Keratinocyte (primary cell): ENCODE measurements around the gene BAIAP3. TPM values are rescaled to one million over a fixed set of nuclear protein-coding genes. Genes with fewer than 3 reads are reported as not detected.

Experiments
- DNase-seq: peaks from one replicate; pipeline ENCODE4 v3.0.0-alpha.2; 2011; ENCODE audit warnings: low read depth, missing footprints, low spot score
- FAIRE-seq: peaks from 2 replicates; lab custom pipeline; 2011; peaks lifted over from hg19 to GRCh38; lab: Jason Lieb, UNC
- H2AFZ ChIP-seq: 2 replicates; pipeline ENCODE4 v1.6.0; 2012; ENCODE audit warnings: low read length, control low read depth, inconsistent platforms; ENCODE audit not compliant: control insufficient read depth
- H3K27ac ChIP-seq: 2 replicates; pipeline ENCODE4 v1.5.1; 2011; ENCODE audit warnings: low read length; ENCODE audit not compliant: control insufficient read depth, insufficient read depth
- H3K27me3 ChIP-seq: 3 replicates; pipeline ENCODE4 v1.6.0; 2011; ENCODE audit warnings: low read length; ENCODE audit not compliant: control insufficient read depth, insufficient read depth; ENCODE audit errors: extremely low read depth
- H3K36me3 ChIP-seq, 2 experiments: 2 replicates in 1 of 2; 3 replicates in 1 of 2; pipeline ENCODE4 v1.5.1; 2011; ENCODE audit warnings: low read length in 2 of 2, mild to moderate bottlenecking in 1 of 2; ENCODE audit not compliant: control insufficient read depth in 2 of 2, insufficient read depth in 2 of 2; ENCODE audit errors: extremely low read depth in 1 of 2
- H3K4me1 ChIP-seq: 3 replicates; pipeline ENCODE4 v1.5.1; 2011; ENCODE audit warnings: low read length; ENCODE audit not compliant: control insufficient read depth, insufficient read depth; ENCODE audit errors: extremely low read depth
- H3K4me2 ChIP-seq: 3 replicates; pipeline ENCODE4 v1.6.0; 2011; ENCODE audit warnings: low read depth, low read length; ENCODE audit not compliant: control insufficient read depth, insufficient read depth; ENCODE audit errors: extremely low read depth
- H3K4me3 ChIP-seq, 3 experiments: fragments of 200-600 bp in 1 of 3; sonication (generic) in 1 of 3; 2 replicates in 2 of 3; 3 replicates in 1 of 3; pipeline ENCODE4 v1.5.1; 2011 to 2016; ENCODE audit warnings: low read length in 3 of 3, mild to moderate bottlenecking in 3 of 3, control low read depth in 2 of 3, inconsistent platforms in 1 of 3, low read depth in 1 of 3, mixed read lengths in 1 of 3, mixed run types in 1 of 3, moderate library complexity in 1 of 3; ENCODE audit not compliant: control insufficient read depth in 2 of 3, insufficient read depth in 2 of 3; ENCODE audit errors: extremely low read depth in 1 of 3
- H3K79me2 ChIP-seq: 2 replicates; pipeline ENCODE4 v1.6.0; 2012; ENCODE audit warnings: low read length; ENCODE audit not compliant: control insufficient read depth, insufficient read depth
- H3K9ac ChIP-seq: 3 replicates; pipeline ENCODE4 v1.6.0; 2011; ENCODE audit warnings: low read length; ENCODE audit not compliant: control insufficient read depth, insufficient read depth; ENCODE audit errors: extremely low read depth
- H3K9me1 ChIP-seq: 3 replicates; pipeline ENCODE4 v1.6.0; 2011; ENCODE audit warnings: low read length; ENCODE audit not compliant: control insufficient read depth, insufficient read depth; ENCODE audit errors: extremely low read depth
- H3K9me3 ChIP-seq: 2 replicates; pipeline ENCODE4 v1.5.1; 2012; ENCODE audit warnings: low read depth, low read length; ENCODE audit not compliant: control insufficient read depth
- H4K20me1 ChIP-seq: 3 replicates; pipeline ENCODE4 v1.6.0; 2011; ENCODE audit warnings: low read length; ENCODE audit not compliant: control insufficient read depth, insufficient read depth; ENCODE audit errors: extremely low read depth
- CTCF ChIP-seq, 3 experiments: IDR thresholded peaks in 1 of 3; conservative IDR thresholded peaks in 1 of 3; optimal IDR thresholded peaks in 1 of 3; 2 replicates in 2 of 3; 3 replicates in 1 of 3; pipeline versions ENCODE3 to v1.5.1; 2011; ENCODE audit warnings: low read length in 3 of 3, mild to moderate bottlenecking in 3 of 3, moderate library complexity in 2 of 3, control low read depth in 1 of 3, inconsistent platforms in 1 of 3; ENCODE audit not compliant: insufficient read depth in 2 of 3; ENCODE audit errors: extremely low read depth in 1 of 3
- EZH2 ChIP-seq: IDR thresholded peaks from one replicate; pipeline ENCODE4 v1.6.1; 2012; ENCODE audit warnings: inconsistent platforms, mild to moderate bottlenecking, low read length, moderate library complexity
- dilution Hi-C: fragments of 300-500 bp; cut with MboI; formaldehyde crosslinking; loops from one replicate; pipeline ENCODE4 v1.7.0; 2020; ENCODE audit warnings: low sequenced_read_pairs; ENCODE audit not compliant: extremely low pct_ligation_motif_present
- polyA plus RNA-seq, 5 experiments: library from polyadenylated mRNA; depleted of rRNA in 3 of 5; stranded (reverse) in 3 of 5; stranded (forward) in 1 of 5; unstranded in 1 of 5; fragments of >200 nt; gene quantifications; 1 replicate in 1 of 5; 2 replicates in 3 of 5; 3 replicates in 1 of 5; pipeline versions ENCODE4 v1.2.1 to v1.2.3, GENCODE V29; 2011 to 2012; ENCODE audit warnings: missing spikeins in 2 of 5, low read depth in 1 of 5, low replicate concordance in 1 of 5

Gene BAIAP3
- polyA plus RNA-seq, 1 donor (not counting 4 experiments of a cell fraction or from before 2014, with no cell fraction given), result not detected

- dilution Hi-C loops, result no loop called here
- H3K79me2 ChIP-seq, result no peaks in the 10 kb centered on the region
- no peaks in the 10 kb centered on the region for H4K20me1 ChIP-seq
- no peak for TF ChIP-seq CTCF (optimal IDR thresholded peaks at IDR 0.05 in 1 of 3, IDR thresholded peaks at IDR 0.05 in 1 of 3, conservative IDR thresholded peaks at IDR 0.05 in 1 of 3; ENCODE audit: extremely low read depth in 1 of 3, insufficient read depth in 2 of 3, low read length in 3 of 3)
- no peak for TF ChIP-seq EZH2
- H3K4me2 ChIP-seq, result no peak overlapping the region
- no peaks in the 10 kb centered on the region for H3K9me3 ChIP-seq
- no peak overlapping the region for H3K27ac ChIP-seq
- no peak overlapping the region for H2AFZ ChIP-seq
- FAIRE-seq (no peak), DNase-seq (no peak)
- H3K36me3 ChIP-seq, result no peaks in the 10 kb centered on the region
- peaks cover 38% of the 10 kb centered on the region for H3K27me3 ChIP-seq
- no peaks in the 10 kb centered on the region for H3K9me1 ChIP-seq
- H3K4me1 ChIP-seq, result peaks cover 9% of the 10 kb centered on the region
- no peak overlapping the region for H3K9ac ChIP-seq
- H3K4me3 ChIP-seq, result no peak overlapping the region
These were observed 7.5 kb downstream of the BAIAP3 start for GRCh38 chr16:1340730-1341494.

- peak overlapping the region; percentile 37 for H3K4me2 ChIP-seq
- DNase-seq, result no peak
- dilution Hi-C loops, result no loop called here
- H3K4me3 ChIP-seq, result no peak overlapping the region
- no peak for FAIRE-seq
- no peak overlapping the region for H3K9ac ChIP-seq
- no peaks in the 10 kb centered on the region for H4K20me1 ChIP-seq
- H3K4me1 ChIP-seq, result peaks cover 9% of the 10 kb centered on the region
- TF ChIP-seq CTCF (optimal IDR thresholded peaks at IDR 0.05 in 1 of 3, IDR thresholded peaks at IDR 0.05 in 1 of 3, conservative IDR thresholded peaks at IDR 0.05 in 1 of 3; ENCODE audit: extremely low read depth in 1 of 3, insufficient read depth in 2 of 3, low read length in 3 of 3), result no peak
- TF ChIP-seq EZH2, result no peak
- no peaks in the 10 kb centered on the region for H3K9me1 ChIP-seq
- H3K27me3 ChIP-seq, result peaks cover 29% of the 10 kb centered on the region
- H3K27ac ChIP-seq, result no peak overlapping the region
- H3K9me3 ChIP-seq, result no peaks in the 10 kb centered on the region
- H3K79me2 ChIP-seq, result no peaks in the 10 kb centered on the region
- H3K36me3 ChIP-seq, result no peaks in the 10 kb centered on the region
- no peak overlapping the region for H2AFZ ChIP-seq
These were observed 8.3 kb downstream of the BAIAP3 start for GRCh38 chr16:1341495-1342420.
